ENCODE results near the gene CYP21A2.
A peak's percentile ranks its signal among the peaks of the same experiment; 100 is the strongest.

CYP21A2 gene

DNA sequence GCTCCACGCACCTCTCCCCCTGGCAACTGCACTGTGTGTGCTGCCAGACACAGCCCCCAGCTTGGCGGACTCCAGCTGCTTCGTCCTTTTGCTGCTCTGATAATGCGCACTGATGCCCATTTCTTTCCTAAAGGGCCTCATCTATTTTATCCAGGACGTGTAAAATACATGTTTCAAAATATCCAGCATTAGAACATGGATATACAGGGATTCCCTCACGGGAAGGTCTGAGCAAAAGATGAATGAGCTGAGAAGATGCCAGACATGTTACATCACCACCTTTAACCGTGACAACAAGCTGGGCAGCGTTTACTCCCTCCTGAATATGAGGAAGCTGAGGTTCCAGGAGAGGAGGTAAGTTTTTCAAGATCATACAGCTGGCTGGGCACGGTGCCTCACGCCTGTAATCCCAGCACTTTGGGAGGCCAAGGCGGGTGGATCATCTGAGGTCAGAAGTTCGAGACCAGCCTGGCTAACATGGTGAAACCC, 38.1 kb downstream of the CYP21A2 start:
- Histone ChIP-seq H3K27ac (ENCODE audit: low read depth, low read length) (no peak overlapping the region), H3K9ac (ENCODE audit: low read length in 5 of 5) (no peak overlapping the region), H3K36me3 (ENCODE audit: control insufficient read depth in 5 of 5, insufficient read depth in 5 of 5, low read length in 5 of 5) (peaks cover 0 to 49% (median 27%) of the 10 kb centered on the region in 5 donors), H3K4me3 (ENCODE audit: low read depth in 1 of 5, low read length in 5 of 5) (no peak overlapping the region), H3K9me3 (ENCODE audit: control insufficient read depth in 5 of 5, low read length in 5 of 5) (no peaks in the 10 kb centered on the region), H3K27me3 (ENCODE audit: control insufficient read depth in 5 of 5, insufficient read depth in 4 of 5, low read length in 5 of 5) (peaks cover 0 to 7% (median 5%) of the 10 kb centered on the region in 5 donors), H3K4me1 (ENCODE audit: control insufficient read depth in 5 of 5, insufficient read depth in 5 of 5, low read length in 5 of 5) (peaks cover 0 to 13% (median 10%) of the 10 kb centered on the region in 5 donors)

DNA sequence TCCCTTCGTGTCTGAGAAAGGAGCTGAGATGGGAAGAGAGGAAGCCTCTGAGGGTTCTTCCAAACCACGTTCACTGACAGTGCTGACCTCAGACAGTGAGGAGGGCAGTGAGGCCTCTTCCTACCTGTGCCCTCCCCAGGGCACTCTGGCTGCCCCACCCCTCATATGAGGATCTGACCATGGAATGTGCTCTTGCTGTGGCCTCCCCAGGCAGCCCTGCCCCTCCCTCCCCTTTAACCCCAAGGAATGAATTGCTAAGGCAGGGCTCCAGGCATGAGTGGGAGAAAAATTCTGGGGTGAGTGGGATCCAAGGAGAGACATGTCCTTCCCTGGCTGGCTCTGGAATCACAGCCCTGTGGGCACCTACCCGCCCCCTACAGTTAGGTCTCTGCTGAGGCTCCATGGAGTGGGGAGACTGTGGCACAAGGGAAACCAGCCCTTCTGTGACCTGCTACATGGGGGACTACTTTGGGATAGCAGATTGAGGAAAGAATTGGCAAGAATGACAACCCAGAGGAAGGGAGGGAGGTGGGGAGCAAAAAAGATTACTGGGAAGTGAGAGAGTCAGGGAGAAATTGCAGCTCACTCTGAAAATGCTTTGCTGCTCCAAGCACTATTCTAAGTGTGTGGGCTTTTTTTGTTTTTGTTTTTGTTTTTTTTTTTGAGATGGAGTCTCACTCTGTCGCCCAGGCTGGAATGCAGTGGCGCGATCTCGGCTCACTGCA, 41.5 kb downstream of the CYP21A2 start:
- Histone ChIP-seq H3K27me3 (ENCODE audit: control insufficient read depth in 5 of 5, insufficient read depth in 4 of 5, low read length in 5 of 5) (peaks cover 0 to 20% (median 9%) of the 10 kb centered on the region in 5 donors), H3K4me3 (ENCODE audit: low read depth in 1 of 5, low read length in 5 of 5) (no peak overlapping the region), H3K9me3 (ENCODE audit: control insufficient read depth in 5 of 5, low read length in 5 of 5) (no peaks in the 10 kb centered on the region), H3K27ac (ENCODE audit: low read depth, low read length) (no peak overlapping the region), H3K36me3 (ENCODE audit: control insufficient read depth in 5 of 5, insufficient read depth in 5 of 5, low read length in 5 of 5) (peaks cover 0 to 59% (median 36%) of the 10 kb centered on the region in 5 donors), H3K9ac (ENCODE audit: low read length in 5 of 5) (no peak overlapping the region), H3K4me1 (ENCODE audit: control insufficient read depth in 5 of 5, insufficient read depth in 5 of 5, low read length in 5 of 5) (peaks cover 2 to 32% (median 19%) of the 10 kb centered on the region in 5 donors)

GRCh38 chr6:32081168-32081990, 43.2 kb downstream of the CYP21A2 start:
- Histone ChIP-seq H3K4me1 (ENCODE audit: control insufficient read depth in 5 of 5, insufficient read depth in 5 of 5, low read length in 5 of 5) (peaks cover 2 to 32% (median 19%) of the 10 kb centered on the region in 5 donors), H3K36me3 (ENCODE audit: control insufficient read depth in 5 of 5, insufficient read depth in 5 of 5, low read length in 5 of 5) (peaks cover 0 to 64% (median 30%) of the 10 kb centered on the region in 5 donors), H3K27me3 (ENCODE audit: control insufficient read depth in 5 of 5, insufficient read depth in 4 of 5, low read length in 5 of 5) (peaks cover 0 to 24% (median 17%) of the 10 kb centered on the region in 5 donors), H3K9ac (ENCODE audit: low read length in 5 of 5) (no peak overlapping the region), H3K27ac (ENCODE audit: low read depth, low read length) (peak overlapping the region; percentile 57), H3K4me3 (ENCODE audit: low read depth in 1 of 5, low read length in 5 of 5) (no peak overlapping the region), H3K9me3 (ENCODE audit: control insufficient read depth in 5 of 5, low read length in 5 of 5) (no peaks in the 10 kb centered on the region)

DNA sequence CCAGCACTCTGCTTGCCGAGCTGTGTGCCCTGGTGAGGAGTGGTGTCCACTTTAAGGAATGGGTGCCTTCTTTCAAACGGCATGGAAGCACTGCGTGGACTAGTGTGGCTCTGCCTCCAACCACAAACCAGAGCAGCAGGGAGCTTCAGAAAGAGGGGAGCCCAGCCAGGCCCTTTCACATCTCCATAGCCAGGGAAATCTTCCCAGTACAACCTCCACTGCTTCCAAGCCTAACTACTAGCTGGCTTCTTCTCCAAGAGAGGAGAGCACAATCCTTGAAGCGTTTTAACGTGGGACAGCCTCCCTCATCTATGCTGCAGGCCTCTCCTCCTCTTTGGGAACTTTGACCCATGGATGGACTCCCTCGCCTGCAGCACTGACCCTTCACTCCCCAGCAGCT, 44.3 kb downstream of the CYP21A2 start:
- H3K27me3 ChIP-seq (ENCODE audit: control insufficient read depth in 5 of 5, insufficient read depth in 4 of 5, low read length in 5 of 5): peaks cover 0 to 33% (median 17%) of the 10 kb centered on the region in 5 donors
- no peak overlapping the region for H3K9ac ChIP-seq (ENCODE audit: low read length in 5 of 5)
- H3K9me3 ChIP-seq (ENCODE audit: control insufficient read depth in 5 of 5, low read length in 5 of 5): no peaks in the 10 kb centered on the region
- H3K4me3 ChIP-seq (ENCODE audit: low read depth in 1 of 5, low read length in 5 of 5): no peak overlapping the region
- H3K36me3 ChIP-seq (ENCODE audit: control insufficient read depth in 5 of 5, insufficient read depth in 5 of 5, low read length in 5 of 5): peaks cover 0 to 67% (median 30%) of the 10 kb centered on the region in 5 donors
- H3K27ac ChIP-seq (ENCODE audit: low read depth, low read length): peak overlapping the region; percentile 13
- peaks cover 2 to 41% (median 27%) of the 10 kb centered on the region in 5 donors for H3K4me1 ChIP-seq (ENCODE audit: control insufficient read depth in 5 of 5, insufficient read depth in 5 of 5, low read length in 5 of 5)

GRCh38 chr6:32082935-32083334, 44.7 kb downstream of the CYP21A2 start:
- H3K9ac ChIP-seq (ENCODE audit: low read length in 5 of 5): no peak overlapping the region
- H3K27me3 ChIP-seq (ENCODE audit: control insufficient read depth in 5 of 5, insufficient read depth in 4 of 5, low read length in 5 of 5): peaks cover 0 to 33% (median 17%) of the 10 kb centered on the region in 5 donors
- H3K4me3 ChIP-seq (ENCODE audit: low read depth in 1 of 5, low read length in 5 of 5): no peak overlapping the region
- peaks cover 2 to 41% (median 27%) of the 10 kb centered on the region in 5 donors for H3K4me1 ChIP-seq (ENCODE audit: control insufficient read depth in 5 of 5, insufficient read depth in 5 of 5, low read length in 5 of 5)
- peak overlapping the region; percentile 13 for H3K27ac ChIP-seq (ENCODE audit: low read depth, low read length)
- no peaks in the 10 kb centered on the region for H3K9me3 ChIP-seq (ENCODE audit: control insufficient read depth in 5 of 5, low read length in 5 of 5)
- peaks cover 0 to 67% (median 30%) of the 10 kb centered on the region in 5 donors for H3K36me3 ChIP-seq (ENCODE audit: control insufficient read depth in 5 of 5, insufficient read depth in 5 of 5, low read length in 5 of 5)

GRCh38 chr6:32083812-32084768, 45.9 kb downstream of the CYP21A2 start:
- Histone ChIP-seq H3K4me3 (ENCODE audit: low read depth in 1 of 5, low read length in 5 of 5) (no peak overlapping the region), H3K4me1 (ENCODE audit: control insufficient read depth in 5 of 5, insufficient read depth in 5 of 5, low read length in 5 of 5) (peaks cover 2 to 41% (median 27%) of the 10 kb centered on the region in 5 donors), H3K9ac (ENCODE audit: low read length in 5 of 5) (no peak overlapping the region), H3K36me3 (ENCODE audit: control insufficient read depth in 5 of 5, insufficient read depth in 5 of 5, low read length in 5 of 5) (peaks cover 0 to 65% (median 31%) of the 10 kb centered on the region in 5 donors), H3K9me3 (ENCODE audit: control insufficient read depth in 5 of 5, low read length in 5 of 5) (no peaks in the 10 kb centered on the region), H3K27ac (ENCODE audit: low read depth, low read length) (no peak overlapping the region), H3K27me3 (ENCODE audit: control insufficient read depth in 5 of 5, insufficient read depth in 4 of 5, low read length in 5 of 5) (peaks cover 0 to 33% (median 19%) of the 10 kb centered on the region in 5 donors)

DNA sequence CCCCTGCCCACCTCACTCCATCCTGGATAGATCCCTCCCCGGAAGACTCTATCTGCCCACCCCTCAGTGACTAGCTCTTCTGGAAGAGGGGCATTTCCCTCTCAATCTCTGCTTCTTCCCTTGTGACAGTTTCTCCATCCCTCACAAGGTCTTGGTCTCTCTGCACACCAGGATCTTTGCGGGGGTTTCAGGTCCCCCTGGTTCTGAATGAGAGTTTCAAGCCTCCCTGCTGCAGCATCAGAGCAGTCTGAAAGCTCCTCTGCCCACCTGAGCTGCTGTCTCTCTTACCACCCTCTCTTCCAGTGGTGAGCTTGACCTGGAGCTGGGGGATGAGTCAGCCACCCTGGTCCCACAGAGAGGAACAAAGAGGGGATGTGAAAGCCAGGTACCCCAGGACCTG, 46.6 kb downstream of the CYP21A2 start:
- Histone ChIP-seq H3K27ac (ENCODE audit: low read depth, low read length) (no peak overlapping the region), H3K36me3 (ENCODE audit: control insufficient read depth in 5 of 5, insufficient read depth in 5 of 5, low read length in 5 of 5) (peaks cover 0 to 62% (median 29%) of the 10 kb centered on the region in 5 donors), H3K27me3 (ENCODE audit: control insufficient read depth in 5 of 5, insufficient read depth in 4 of 5, low read length in 5 of 5) (peaks cover 0 to 33% (median 19%) of the 10 kb centered on the region in 5 donors), H3K9me3 (ENCODE audit: control insufficient read depth in 5 of 5, low read length in 5 of 5) (no peaks in the 10 kb centered on the region), H3K4me3 (ENCODE audit: low read depth in 1 of 5, low read length in 5 of 5) (no peak overlapping the region), H3K4me1 (ENCODE audit: control insufficient read depth in 5 of 5, insufficient read depth in 5 of 5, low read length in 5 of 5) (peaks cover 2 to 44% (median 27%) of the 10 kb centered on the region in 5 donors), H3K9ac (ENCODE audit: low read length in 5 of 5) (no peak overlapping the region)

GRCh38 chr6:32085759-32086459, 47.7 kb downstream of the CYP21A2 start:
- peaks cover 2 to 41% (median 24%) of the 10 kb centered on the region in 5 donors for H3K4me1 ChIP-seq (ENCODE audit: control insufficient read depth in 5 of 5, insufficient read depth in 5 of 5, low read length in 5 of 5)
- H3K36me3 ChIP-seq (ENCODE audit: control insufficient read depth in 5 of 5, insufficient read depth in 5 of 5, low read length in 5 of 5): peaks cover 0 to 65% (median 27%) of the 10 kb centered on the region in 5 donors

More at GRCh38 chr6:32085759-32086459, 47.7 kb downstream of the CYP21A2 start:
- Histone ChIP-seq H3K9me3 (ENCODE audit: control insufficient read depth in 5 of 5, low read length in 5 of 5) (no peaks in the 10 kb centered on the region), H3K27me3 (ENCODE audit: control insufficient read depth in 5 of 5, insufficient read depth in 4 of 5, low read length in 5 of 5) (peaks cover 0 to 32% (median 15%) of the 10 kb centered on the region in 5 donors), H3K4me3 (ENCODE audit: low read depth in 1 of 5, low read length in 5 of 5) (no peak overlapping the region), H3K27ac (ENCODE audit: low read depth, low read length) (peak overlapping the region; percentile 9), H3K9ac (ENCODE audit: low read length in 5 of 5) (no peak overlapping the region)

Measured in subcutaneous abdominal adipose tissue (tissue), 5 donors.